GM10266 (cell line): ENCODE results near the gene SULT4A1.

Experiments
- DNase-seq: peaks from one replicate; pipeline ENCODE4 v3.0.0; 2012; ENCODE audit errors: extremely low spot score
- TF ChIP-seq, protein P1 (sequence below): IDR thresholded peaks from 2 replicates; pipeline ENCODE4 v1.5.1; 2012; ENCODE audit warnings: mild to moderate bottlenecking, low read depth; ENCODE audit not compliant: control insufficient read depth, insufficient read depth; ENCODE audit errors: missing control alignments

SULT4A1 gene

DNA sequence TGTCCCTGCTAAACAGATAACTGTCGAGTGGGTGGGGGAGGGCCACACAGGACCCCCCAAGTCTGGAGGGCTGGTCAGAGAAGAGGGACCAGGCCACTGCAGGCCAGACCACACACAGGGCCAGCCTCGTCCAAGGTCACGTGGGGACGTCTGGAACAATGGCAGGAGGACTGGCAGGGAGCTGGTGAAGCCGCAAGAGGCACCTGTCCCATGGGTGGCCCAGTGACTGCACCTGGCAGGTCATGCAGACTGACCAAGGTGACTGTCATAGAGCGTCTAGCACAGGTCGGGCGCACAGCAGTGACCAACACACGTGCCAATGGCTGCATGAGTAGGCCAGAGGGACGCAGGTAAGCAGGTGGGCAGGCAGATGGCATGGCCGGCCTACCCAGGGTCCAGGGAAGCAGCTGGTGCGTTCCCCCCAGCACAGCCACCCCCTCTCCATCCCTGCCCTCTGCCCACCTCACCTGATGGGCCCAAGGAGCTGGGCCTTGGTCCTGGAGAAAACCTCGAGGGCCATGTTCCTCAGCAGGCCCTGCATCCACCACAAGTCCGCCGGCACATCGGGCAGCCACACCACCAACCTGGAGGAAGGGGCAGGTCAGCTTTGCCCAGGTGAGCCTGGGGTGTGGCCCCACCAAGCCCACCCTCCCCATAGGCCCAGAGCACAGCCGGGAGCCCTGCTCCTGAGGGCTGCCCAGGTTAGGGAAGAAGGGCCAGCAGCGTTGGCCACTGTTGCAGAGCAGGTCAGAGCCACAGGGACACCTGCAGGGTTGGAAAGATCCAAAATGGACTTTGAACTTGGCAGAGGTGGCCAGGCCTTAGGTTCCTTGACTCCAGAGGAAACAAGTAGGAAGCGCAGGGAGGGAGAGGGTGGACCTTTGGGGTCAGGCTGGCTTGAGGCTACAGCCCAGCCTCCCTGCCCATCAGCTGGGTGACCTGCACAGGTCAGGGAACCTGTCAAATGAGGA lies 19.1 kb upstream of the SULT4A1 start:
- TF ChIP-seq, protein P1, sequence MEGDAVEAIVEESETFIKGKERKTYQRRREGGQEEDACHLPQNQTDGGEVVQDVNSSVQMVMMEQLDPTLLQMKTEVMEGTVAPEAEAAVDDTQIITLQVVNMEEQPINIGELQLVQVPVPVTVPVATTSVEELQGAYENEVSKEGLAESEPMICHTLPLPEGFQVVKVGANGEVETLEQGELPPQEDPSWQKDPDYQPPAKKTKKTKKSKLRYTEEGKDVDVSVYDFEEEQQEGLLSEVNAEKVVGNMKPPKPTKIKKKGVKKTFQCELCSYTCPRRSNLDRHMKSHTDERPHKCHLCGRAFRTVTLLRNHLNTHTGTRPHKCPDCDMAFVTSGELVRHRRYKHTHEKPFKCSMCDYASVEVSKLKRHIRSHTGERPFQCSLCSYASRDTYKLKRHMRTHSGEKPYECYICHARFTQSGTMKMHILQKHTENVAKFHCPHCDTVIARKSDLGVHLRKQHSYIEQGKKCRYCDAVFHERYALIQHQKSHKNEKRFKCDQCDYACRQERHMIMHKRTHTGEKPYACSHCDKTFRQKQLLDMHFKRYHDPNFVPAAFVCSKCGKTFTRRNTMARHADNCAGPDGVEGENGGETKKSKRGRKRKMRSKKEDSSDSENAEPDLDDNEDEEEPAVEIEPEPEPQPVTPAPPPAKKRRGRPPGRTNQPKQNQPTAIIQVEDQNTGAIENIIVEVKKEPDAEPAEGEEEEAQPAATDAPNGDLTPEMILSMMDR, result no peak
- DNase-seq, result no peak

DNA sequence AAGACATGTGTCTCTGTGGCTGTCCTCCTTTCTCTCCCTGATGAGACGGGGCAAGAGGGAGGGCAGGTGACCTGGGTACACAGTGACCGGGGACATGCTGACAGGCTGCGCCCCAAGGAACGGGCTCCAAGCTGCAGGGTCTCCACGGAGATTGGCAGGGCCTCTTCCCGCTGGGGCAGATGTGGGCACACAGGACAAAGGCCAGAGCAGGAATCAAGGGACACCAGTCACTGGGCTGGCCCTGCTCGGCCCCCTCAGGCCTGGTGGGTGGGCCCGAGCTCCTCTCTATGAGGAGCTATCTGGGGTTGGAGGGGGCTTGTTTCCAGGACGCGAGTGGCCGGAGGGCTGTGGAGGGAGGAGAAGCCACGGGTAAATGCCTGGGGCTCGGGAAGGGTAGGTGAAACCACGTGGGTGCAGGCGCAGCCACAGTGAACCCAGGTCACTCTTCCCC lies 18.3 kb upstream of the SULT4A1 start:
- TF ChIP-seq, protein P1, result no peak
- no peak for DNase-seq

DNA sequence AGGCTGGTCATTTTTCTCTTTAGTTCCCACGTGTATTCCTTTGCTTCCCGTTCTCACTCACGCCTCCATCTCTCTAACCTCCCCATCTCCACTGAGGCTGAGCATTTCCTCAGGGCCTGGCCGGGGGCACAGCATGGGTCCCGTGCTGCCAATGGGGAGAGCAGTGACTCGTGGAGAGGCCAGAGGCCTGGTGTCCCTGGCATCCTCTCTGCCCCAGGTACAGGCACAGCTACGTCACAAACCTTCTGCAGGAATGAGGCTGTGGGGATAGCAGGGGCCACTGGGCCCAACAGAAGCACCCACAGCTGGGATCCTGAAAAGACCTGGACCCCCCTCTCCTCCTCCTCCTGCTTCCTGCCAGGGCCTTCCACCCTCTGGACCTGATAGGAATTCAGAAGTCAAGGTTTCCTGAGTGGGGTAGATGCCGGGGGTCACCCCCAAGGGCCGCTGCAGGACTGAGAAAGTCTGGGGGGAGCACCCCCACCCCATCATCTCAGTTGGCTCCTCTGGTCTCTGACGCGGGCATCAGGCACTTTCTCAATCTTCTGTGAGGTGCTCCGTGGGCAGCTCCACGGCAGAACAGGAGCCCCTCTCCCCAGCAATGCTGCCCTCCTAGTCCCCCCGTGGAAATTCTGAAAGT lies 17.7 kb upstream of the SULT4A1 start:
- TF ChIP-seq, protein P1, result no peak

DNA sequence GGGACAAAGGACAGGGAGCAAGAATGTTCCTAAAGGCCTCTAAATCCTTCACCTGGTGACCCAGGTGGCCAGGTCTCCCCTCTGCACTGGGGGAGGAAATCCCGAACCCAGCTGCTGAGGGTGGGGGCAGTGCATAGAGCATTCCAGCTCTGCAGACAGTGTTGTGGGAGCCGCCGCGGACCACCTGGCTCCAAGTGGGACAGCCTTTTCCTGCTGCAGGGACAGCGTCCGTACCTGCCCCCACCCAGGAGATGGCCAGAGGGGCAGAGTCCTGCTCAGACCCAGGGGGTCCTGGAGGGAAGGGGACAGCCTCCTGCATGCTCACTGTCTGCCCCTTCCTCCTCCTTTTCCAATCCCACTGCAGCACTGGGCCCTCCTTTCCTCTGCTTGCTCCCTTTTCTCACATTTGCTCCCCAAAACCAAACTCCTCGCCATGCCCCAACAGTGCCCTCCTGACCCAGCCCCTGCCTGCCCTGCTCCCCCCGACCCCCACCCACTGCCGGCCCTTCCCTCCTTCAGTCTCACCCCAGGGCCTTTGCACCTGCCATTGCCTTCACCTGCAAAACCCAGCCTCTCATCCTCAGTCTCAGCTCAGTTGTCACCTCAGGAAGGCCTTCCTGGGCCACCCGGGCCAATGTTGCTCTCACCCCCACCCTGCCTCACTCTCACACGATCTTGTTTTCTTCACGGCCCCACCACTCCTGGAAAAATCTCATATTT lies 16.7 kb upstream of the SULT4A1 start:
- no peak for DNase-seq
- TF ChIP-seq, protein P1, result no peak

More for the DNA sequence above, 17.7 kb upstream of the SULT4A1 start:
- no peak for DNase-seq

DNA sequence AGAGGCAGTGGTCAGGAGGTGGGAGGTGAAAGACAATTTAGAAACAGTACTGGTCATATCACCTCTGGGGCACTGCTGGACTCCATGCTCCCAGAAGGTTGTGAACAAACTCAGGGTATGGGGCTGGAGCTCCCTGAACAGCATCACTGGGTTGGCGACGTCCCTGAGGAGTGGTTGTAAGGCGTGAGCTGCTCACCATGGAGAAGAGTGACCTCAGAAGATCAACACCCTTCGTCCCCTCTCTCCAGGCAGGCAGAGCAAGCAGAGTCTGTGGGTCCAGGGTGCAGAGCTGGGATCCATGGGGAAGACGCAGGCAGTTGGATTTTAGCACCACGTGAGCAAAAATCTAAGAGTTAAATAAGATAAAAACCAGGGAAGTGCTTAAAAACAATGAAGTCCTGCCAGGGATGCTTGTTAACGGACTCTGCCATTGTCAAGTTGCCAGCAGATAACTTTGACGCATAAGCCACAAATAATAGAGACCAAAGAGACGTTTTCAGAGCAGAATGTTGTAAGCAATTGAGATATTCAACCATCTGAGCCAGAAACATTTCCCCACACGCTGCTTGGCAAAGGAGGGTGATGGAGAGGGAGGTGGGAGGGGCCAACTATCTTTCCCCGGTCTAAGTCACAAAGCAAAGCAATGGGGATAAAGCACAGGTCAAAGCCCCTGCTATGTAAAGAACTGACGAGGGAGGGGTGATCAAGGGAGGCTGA lies 15.9 kb upstream of the SULT4A1 start:
- no peak for DNase-seq
- TF ChIP-seq, protein P1, result no peak

DNA sequence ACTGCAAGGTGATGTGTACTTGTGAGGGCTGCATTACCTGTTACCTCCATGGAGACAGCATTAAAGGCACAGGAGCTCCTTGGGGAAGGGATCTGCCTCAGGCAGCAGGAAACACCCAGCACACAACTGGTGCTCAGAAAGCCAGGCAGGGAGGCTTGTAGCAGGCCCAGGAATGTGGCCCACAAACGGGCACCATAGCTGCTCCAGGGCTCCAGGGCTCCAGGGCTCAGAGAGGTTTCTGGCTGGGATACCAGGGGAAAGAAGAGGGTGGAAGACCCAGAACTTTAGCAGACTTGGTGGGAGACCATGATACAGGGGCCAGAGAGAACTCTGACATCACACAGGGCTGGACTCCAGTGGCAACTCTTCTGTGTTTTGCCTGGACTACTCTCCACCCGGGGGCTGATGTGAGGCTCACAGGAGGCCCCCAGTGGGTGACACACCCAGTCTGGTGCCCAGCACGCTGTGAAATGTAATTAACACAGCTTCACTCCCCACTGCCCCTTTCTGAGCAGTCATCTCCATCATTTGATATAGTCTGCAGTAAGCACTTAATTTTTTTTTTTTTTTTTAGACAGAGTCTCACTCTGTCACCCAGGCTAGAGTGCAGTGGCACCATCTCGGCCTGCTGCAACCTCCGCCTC lies 14.7 kb upstream of the SULT4A1 start:
- no peak for DNase-seq
- TF ChIP-seq, protein P1, result no peak
